ENCODE measurements around the gene SCAMP5.

The SCAMP5 gene

GRCh38 chr15:74976159-74976558, 19.2 kb upstream of the SCAMP5 start:
- TF ChIP-seq CTCF (IDR thresholded peaks at IDR 0.05; ENCODE audit: low read depth, low read length), result no peak
- no peak for DNase-seq (ENCODE audit: extremely low read depth, low read depth)

GRCh38 chr15:74977599-74977998, 17.8 kb upstream of the SCAMP5 start:
- no peak for DNase-seq (ENCODE audit: extremely low read depth, low read depth)
- TF ChIP-seq CTCF (IDR thresholded peaks at IDR 0.05; ENCODE audit: low read depth, low read length), result no peak

GRCh38 chr15:74978077-74978476, 17.3 kb upstream of the SCAMP5 start:
- no peak for TF ChIP-seq CTCF (IDR thresholded peaks at IDR 0.05; ENCODE audit: low read depth, low read length)
- no peak for DNase-seq (ENCODE audit: extremely low read depth, low read depth)

- no peak for DNase-seq (ENCODE audit: extremely low read depth, low read depth)
- no peak for TF ChIP-seq CTCF (IDR thresholded peaks at IDR 0.05; ENCODE audit: low read depth, low read length)
These were observed 16.9 kb upstream of the SCAMP5 start for GRCh38 chr15:74978503-74978902.

- no peak for TF ChIP-seq CTCF (IDR thresholded peaks at IDR 0.05; ENCODE audit: low read depth, low read length)
These were observed 13.2 kb upstream of the SCAMP5 start for GRCh38 chr15:74982183-74982582.

GRCh38 chr15:74983725-74984231, 11.6 kb upstream of the SCAMP5 start:
- no peak for DNase-seq (ENCODE audit: extremely low read depth, low read depth)
- TF ChIP-seq CTCF (IDR thresholded peaks at IDR 0.05; ENCODE audit: low read depth, low read length), result no peak

More at GRCh38 chr15:74982183-74982582, 13.2 kb upstream of the SCAMP5 start:
- DNase-seq (ENCODE audit: extremely low read depth, low read depth), result no peak

- TF ChIP-seq CTCF (IDR thresholded peaks at IDR 0.05; ENCODE audit: low read depth, low read length), result no peak
- DNase-seq (ENCODE audit: extremely low read depth, low read depth), result no peak
These were observed 7.2 kb upstream of the SCAMP5 start for GRCh38 chr15:74988007-74988800.
